Head of caudate nucleus (tissue), 42 donors: ENCODE results near the gene KRTAP6-2.

Experiments used
- DNase-seq, 42 donors: peaks; one replicate each; pipeline versions ENCODE4 v3.0.0 to v3.0.0-alpha.2; 2020 to 2021; ENCODE audit warnings: mixed read lengths in 7 of 42
- intact Hi-C: fragments of 100-400 bp; cut with DNase I; formaldehyde crosslinking; loops from one replicate; pipeline ENCODE4 v1.15.0; 2022

Gene KRTAP6-2

DNA sequence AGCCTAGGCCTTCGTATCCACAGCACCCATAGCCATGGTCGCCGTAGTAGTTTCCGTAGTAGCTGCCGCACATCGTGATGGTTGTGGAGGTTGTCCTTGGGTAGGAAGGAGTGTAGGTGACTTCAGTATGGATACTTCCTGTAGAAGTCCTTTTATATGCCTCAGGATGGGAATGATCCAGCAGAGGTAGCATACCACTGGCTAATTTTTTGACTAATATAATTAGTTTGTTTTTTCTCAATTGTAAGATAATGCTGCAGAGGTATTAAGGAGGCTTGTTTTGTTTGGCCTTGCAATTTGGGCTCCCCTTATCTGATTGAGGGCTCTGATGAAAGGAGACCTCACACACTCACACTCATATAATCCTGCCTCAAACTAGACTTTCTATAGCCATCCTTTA is at the start of gene KRTAP6-2:
Gene KRTAP6-2, minus strand, starts transcription at position 101 of the 400 bp plus-strand sequence. Its CDS starts 28 bp downstream, at position 73.
- DNase-seq: no peak
- intact Hi-C loops: no loop called here

DNA sequence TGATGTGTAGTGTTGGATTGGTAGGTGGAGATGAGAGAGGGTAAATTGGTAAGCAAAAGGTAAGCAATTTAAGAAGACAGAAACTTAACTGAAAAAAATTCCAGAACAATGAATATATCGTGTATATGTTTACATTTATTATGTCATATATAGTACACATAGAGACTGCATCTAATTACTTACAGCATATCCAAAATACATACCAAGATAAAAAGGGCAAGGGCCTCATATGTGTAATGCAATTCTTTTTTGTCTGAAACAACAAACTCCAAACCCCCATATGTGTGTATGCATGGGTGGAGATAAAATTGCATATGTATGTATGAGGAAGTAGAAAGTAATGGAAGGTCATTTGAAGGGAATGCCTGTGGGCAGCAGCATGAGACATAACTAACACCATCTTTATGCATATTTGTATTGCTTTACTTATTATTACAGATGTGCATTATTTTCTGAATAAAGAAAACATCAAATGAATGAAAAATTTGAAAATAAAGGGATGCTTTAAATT is 48.3 kb upstream of the KRTAP6-2 start:
- DNase-seq: no peak
- intact Hi-C loops: no loop called here

DNA sequence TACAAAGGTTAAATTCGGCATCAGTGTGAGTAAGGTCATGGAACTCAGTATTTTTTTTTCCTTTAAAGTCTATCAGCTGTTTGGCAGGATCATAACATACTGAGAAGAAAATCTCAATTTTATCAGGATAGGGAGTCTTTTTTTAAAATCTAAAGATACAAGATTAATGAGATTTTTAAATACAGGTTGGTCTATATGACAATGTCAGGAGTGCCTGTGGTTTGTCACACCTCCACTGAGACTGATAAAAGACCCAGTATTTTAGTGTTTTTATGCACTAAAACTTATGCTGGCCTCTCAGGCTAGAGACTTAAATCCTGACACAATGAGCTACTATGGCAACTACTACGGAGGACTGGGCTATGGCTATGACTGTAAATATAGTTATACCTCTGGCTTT is 43.9 kb upstream of the KRTAP6-2 start, which contains the start of gene KRTAP20-3:
Gene KRTAP20-3, plus strand, starts transcription at position 301 of the 400 bp plus-strand sequence.
- no peak for DNase-seq
- intact Hi-C loops: no loop called here

GRCh38 chr21:30638686-30639085 is 40.0 kb upstream of the KRTAP6-2 start:
- no peak for DNase-seq
- intact Hi-C loops: no loop called here

- intact Hi-C loops: no loop called here
- no peak for DNase-seq
Measured at GRCh38 chr21:30634906-30635305, 36.2 kb upstream of the KRTAP6-2 start, which contains the start of gene KRTAP20-2. KRTAP20-2 (plus strand) TSS chr21:30635206; CDS start chr21:30635264, 58 bp downstream.

GRCh38 chr21:30629200-30629599 is 30.5 kb upstream of the KRTAP6-2 start:
- no peak for DNase-seq
- intact Hi-C loops: no loop called here

DNA sequence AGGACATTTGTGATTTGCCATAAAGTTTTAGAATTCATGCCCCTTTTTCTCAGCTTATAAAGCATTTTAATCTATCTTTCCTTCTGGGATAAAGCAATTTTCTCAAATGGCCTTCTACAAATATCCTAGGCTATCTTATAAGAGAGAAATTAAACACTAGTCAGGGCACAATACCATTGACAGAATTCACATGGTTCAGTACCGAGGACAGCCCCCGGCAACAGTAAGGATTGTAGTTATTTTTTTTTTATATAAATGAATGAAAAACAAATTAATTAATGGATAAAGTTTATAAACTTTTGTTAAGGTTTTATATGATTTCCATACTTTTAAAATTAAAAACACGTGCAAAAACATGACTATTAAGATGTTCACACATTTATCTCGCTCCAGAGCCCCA is 29.4 kb upstream of the KRTAP6-2 start:
- intact Hi-C loops: no loop called here
- no peak for DNase-seq

GRCh38 chr21:30625449-30626165 is 26.9 kb upstream of the KRTAP6-2 start:
- intact Hi-C loops: no loop called here
- DNase-seq: no peak

GRCh38 chr21:30623362-30623761 is 24.7 kb upstream of the KRTAP6-2 start:
- no peak for DNase-seq
- intact Hi-C loops: no loop called here

DNA sequence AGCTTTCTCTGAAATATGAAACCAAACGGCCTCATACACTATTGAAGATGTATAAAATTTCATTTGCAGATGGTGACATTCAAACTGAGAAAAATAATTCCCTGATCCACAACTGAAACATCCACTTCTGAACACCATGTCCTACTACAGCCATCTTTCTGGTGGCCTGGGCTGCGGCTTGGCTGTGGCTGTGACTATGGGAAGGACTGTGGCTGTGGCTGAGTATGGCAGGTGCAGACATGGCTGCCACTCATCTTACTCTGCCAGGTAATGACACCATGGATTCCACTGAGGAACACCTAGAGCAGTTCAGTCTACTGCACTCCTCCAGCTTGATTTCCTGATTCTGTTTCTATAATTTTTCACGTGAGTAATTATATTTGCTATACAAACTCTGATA is 21.8 kb upstream of the KRTAP6-2 start, which contains the start of gene KRTAP20-4:
Gene KRTAP20-4, plus strand, starts transcription at position 106 of the 400 bp plus-strand sequence.
- no peak for DNase-seq
- intact Hi-C loops: no loop called here

- DNase-seq: no peak
- intact Hi-C loops: no loop called here
Measured at GRCh38 chr21:30620080-30620479, 21.4 kb upstream of the KRTAP6-2 start.

- intact Hi-C loops: no loop called here
- DNase-seq: no peak
Measured at GRCh38 chr21:30616125-30616524, 17.4 kb upstream of the KRTAP6-2 start, which contains the start of gene KRTAP20-1. KRTAP20-1 (plus strand) TSS chr21:30616425; CDS start chr21:30616455, 30 bp downstream.

- DNase-seq: no peak
- intact Hi-C loops: no loop called here
Measured at GRCh38 chr21:30615199-30615598, 16.5 kb upstream of the KRTAP6-2 start.

DNA sequence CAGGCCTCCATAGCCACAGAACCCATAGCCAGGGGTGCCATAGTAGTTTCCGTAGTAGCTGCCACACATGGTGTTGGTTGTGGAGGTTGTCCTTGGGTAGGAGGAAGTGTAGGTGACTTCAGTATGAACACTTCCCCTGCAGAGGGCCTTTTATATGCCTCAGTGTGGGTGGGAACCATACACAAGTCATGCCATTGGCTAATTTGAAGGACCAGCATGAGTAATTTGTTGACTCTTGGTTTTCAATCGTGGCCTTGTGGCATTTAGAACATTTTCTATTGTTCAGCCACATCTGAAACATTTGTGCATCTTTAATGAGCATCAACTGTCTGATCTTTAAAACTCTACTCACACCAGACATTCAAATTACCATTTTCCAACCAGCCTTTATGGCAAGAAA is 15.1 kb upstream of the KRTAP6-2 start, which contains the start of gene KRTAP6-1:
Gene KRTAP6-1, minus strand, starts transcription at position 95 of the 400 bp plus-strand sequence. Its CDS starts 26 bp downstream, at position 69.
- DNase-seq: no peak
- intact Hi-C loops: no loop called here

DNA sequence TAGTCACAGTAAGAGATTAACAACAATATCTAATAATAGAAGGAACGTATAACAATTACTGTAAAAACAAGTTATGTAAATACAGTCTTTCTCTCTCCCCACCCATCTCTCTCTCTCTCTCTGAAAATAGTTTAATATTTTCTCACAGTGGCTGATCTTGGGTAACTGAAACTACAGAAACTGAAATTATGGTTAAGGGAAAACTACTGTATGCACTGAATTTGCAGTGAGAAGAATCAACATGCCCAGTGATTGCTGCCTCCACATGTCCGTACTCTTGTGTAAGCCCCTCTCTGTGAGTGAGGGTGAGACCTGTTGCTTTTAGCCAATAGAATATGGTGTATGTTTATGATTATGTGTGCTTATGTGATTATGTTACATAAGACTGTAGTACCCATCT is 13.4 kb upstream of the KRTAP6-2 start:
- no peak for DNase-seq
- intact Hi-C loops: no loop called here

- DNase-seq: no peak
- intact Hi-C loops: no loop called here
Measured at GRCh38 chr21:30605968-30606367, 7.3 kb upstream of the KRTAP6-2 start.

DNA sequence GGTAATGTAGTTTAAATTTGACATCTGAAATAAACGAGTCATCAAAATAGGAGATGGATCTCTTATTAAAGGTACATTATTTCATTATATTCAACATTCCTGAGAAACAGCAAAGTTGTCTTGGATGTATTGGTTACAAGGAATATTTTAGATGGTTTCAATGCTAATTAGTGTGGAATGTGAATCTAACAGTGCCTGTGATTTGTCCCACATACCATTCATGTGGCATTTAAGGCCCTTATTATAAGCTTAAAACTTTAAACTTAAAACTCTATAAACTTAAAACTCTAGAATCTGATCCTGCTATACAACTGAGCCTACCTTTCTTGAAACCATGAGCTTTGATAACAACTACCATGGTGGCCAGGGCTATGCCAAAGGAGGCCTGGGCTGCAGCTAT is 2.1 kb upstream of the KRTAP6-2 start, which contains the start of gene KRTAP22-1:
Gene KRTAP22-1, plus strand, starts transcription at position 301 of the 400 bp plus-strand sequence.
- DNase-seq: no peak
- intact Hi-C loops: no loop called here

DNA sequence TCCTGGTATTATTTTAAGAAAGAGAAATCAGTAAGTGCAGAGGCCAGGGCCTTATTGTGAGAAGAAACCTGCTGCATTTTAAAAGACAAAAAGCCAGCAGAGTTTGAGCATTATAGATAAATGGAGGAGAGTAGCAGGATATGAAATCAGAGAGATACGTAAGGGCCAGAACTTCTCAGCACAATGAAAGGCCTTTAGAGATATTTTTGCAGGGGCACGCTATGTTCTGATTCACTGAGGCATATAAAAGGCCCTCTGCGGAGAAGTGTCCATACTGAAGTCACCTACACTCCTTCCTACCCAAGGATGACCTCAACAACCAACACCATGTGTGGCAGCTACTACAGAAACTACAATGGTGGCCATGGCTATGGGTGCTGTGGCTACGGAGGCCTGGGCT is 6.6 kb downstream of the KRTAP6-2 start, which contains the start of gene KRTAP6-3:
Gene KRTAP6-3, plus strand, starts transcription at position 301 of the 400 bp plus-strand sequence. Its CDS starts 6 bp downstream, at position 307.
- no peak for DNase-seq
- intact Hi-C loops: no loop called here

GRCh38 chr21:30590297-30590696 is 8.4 kb downstream of the KRTAP6-2 start, which contains the start of gene KRTAP22-2:
KRTAP22-2 (minus strand) TSS chr21:30590397.
- intact Hi-C loops: no loop called here
- DNase-seq: no peak

GRCh38 chr21:30582870-30583269 is 15.8 kb downstream of the KRTAP6-2 start:
- no peak for DNase-seq

More at GRCh38 chr21:30582870-30583269, 15.8 kb downstream of the KRTAP6-2 start:
- intact Hi-C loops: no loop called here
